Glomerular visceral epithelial cell (primary cell): Measurements from ENCODE around the gene MRPS2.

ENCODE experiments used
- DNase-seq: peaks from one replicate; pipeline ENCODE4 v3.0.0-alpha.2; 2016; ENCODE audit errors: extremely low spot score

Gene MRPS2

DNA sequence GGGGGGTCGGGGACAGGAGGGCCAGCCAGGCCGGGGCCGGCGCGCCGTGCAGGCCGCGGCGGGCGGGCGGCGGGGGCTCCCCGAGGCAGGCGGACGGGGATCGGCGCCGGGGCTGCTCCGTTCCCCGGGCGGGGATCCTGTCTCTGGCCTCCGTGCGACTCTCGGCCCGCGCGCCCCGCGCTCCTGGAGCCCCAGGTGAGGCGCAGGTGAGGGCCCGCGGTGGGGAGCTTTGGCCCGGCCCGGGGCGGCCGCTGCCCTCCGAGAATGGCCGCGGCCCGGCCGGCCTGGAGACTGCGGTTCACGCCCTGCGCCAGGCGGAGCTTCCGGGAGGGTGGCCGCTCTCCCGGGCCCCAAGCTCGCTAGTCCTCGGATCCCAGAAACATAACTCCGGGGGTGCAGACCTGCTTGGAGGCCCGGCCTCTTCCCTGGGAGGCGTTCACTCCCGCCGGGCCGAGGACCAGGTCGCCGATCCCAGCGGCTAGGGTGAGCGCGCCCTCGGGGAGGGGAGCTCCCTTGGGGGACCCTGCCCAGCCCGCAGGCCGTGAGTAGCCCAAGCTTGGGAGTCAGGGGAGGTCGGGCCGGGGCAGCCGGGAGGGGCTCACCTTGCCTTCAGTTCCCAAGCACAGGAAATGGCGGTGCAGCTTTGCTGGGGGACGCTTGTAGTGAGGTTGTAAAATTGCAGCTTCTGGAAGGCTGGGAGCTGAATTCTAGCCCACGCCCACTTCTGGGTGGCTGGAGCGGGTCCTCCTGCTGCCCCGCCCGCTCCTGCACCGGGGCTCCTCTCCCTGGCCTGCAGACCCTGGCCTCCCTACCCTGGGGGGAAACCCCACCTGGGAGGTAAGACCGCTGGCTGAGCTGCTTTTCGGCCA is 20.2 kb upstream of the MRPS2 start:
- DNase-seq = peak; percentile 51

DNA sequence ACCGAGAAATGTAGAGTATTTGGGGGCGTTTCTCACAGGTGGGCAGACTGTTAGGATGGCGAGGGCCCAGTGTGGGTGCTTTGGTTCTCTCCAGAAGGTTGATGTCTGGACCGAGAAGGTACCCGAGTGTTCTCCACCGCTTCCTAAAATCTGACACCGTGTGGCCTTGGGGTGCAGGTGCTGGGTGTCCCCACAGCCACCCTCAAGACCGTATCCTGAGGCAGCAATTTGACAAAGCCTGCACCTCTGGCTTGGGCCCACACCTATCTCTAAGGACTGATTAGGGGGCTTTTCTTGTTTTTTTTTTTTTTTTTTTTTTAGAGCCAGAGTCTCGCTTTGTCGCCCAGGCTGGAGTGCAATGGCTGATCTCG is 19.6 kb upstream of the MRPS2 start:
- no peak for DNase-seq

DNA sequence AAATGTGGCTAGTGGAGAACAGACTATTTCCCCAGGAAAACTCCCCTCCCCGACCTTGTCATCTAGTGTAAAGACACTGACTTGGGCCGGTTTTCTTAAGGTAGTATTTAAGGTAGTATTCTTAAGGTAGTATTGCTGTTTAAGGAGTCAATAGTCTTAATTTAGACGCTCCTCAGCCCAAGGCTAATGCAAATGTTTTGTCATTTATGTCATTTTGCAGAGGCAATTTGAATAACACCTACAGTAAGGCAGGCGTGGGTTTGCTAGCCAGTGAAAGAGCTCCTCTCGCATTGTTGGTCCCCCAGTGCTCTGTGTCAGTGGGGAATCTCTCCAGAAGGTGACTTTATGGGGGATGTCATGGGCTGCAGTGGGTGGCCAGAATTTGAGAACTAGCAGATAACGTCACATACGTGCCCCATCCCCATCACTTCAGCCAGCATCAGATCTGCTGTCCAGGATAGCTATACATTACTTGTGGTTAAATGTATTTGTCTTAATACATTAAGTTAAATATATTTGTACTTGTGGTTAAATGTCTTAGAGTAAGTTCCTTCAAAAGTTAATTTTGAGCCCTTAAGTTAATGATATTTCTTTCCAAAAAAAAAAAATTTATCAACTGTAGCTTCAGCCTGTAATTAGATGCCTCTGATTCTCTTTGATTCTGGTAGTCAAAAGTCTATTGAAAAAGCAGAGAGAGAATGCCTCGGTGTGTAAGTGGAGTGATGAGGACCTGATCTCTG is 18.3 kb upstream of the MRPS2 start:
- no peak for DNase-seq

DNA sequence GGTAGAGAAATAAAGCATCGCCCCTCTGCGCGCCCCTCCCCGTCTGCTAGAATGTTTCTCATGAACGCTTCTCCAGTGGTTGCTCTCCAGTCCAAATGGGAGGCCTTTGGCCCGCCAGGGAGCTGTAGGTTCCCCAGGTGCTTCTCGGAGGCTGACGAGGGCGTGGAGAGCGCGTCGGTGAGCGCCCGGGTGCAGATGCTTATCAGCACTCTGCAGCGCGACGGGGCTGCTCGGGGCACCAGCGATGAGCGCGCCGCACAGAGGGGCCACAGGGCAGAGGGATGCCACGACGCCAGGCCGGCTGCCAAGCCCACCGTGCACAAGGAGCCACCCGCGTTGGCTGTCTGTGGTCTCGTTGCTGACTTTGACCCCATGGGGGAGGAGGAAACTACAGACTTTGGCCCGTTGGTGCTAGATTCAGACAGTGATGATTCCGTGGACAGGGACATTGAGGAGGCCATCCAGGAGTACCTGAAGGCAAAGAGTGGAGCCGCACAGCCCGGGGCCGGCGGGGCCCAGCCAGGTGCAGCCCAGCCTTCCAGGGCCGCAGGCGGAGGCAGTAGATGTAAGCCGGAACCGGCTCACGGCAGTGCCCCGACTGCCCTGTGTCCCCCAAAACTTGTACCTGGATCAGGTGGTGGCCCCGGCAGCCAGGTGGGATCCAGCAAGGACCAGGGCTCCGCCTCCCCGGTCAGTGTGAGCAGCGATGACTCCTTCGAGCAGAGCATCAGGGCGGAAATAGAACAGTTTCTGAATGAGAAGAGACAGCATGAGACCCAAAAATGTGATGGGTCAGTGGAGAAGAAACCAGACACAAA is 15.8 kb upstream of the MRPS2 start:
- DNase-seq = no peak

DNA sequence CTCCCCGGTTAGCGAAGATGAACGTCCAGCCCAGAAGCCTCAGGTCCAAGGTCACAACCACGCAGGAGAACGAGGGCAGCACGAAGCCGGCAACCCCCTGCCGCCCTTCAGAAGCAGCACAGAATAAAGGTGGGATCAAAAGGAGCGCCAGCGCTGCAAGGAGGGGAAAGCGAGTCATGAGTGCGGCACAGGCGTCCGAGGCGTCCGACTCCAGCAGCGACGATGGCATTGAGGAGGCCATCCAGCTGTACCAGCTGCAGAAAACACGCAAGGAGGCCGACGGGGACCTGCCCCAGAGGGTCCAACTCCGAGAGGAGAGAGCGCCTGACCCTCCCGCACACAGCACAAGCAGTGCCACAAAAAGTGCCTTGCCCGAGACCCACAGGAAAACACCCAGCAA is 15.1 kb upstream of the MRPS2 start:
- DNase-seq = no peak

DNA sequence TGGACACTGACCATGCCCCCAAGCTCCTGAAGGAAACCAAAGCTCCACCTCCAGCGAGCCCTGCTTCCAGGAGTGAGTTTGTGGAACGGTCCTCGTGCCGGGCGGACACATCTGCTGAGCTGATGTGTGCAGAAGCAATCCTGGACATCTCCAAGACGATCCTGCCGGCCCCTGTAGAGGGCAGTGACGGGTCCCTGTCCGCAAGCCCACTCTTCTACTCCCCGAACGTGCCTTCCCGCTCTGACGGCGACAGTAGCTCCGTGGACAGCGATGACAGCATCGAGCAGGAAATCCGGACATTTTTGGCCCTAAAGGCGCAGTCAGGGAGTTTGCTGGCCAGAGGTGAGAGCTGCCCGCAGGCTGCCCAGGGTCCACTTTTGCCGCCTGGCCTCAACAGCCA is 14.7 kb upstream of the MRPS2 start:
- DNase-seq = no peak

DNA sequence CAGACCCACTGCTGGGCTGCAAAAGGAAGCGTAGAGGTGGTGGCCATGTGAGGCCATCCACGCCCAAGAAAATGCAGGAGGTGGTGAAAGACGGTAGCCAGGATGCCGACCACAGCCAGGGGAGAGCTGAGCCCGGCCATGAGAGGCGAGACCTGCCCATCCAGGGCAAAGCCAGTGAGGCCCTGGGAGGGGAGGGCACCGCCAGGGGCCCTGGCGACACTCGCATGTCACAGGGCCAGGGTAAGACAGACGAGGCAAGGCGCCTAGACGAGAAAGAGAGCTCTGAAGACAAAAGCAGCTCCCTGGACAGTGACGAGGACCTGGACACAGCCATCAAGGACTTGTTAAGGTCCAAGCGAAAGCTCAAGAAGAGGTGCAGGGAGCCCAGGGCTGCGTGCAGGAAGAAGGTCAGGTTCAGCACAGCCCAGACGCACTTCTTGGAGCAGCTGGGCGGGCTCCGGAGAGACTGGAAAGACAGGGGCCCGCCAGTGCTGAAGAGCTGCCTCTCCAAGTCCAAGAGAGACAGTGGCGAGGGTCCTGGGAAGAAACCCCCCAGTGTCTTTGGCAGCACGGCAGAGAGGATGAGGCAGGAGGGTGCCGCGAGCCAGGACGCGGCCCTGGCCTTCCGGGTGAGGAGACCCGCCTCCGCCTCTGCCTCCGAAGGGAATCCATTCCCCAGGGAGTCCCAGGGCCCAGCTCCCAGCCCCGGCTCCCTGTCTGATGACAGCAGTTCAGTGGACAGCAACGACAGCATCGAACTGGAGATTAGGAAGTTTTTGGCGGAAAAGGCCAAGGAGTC is 14.0 kb upstream of the MRPS2 start:
- DNase-seq = no peak

DNA sequence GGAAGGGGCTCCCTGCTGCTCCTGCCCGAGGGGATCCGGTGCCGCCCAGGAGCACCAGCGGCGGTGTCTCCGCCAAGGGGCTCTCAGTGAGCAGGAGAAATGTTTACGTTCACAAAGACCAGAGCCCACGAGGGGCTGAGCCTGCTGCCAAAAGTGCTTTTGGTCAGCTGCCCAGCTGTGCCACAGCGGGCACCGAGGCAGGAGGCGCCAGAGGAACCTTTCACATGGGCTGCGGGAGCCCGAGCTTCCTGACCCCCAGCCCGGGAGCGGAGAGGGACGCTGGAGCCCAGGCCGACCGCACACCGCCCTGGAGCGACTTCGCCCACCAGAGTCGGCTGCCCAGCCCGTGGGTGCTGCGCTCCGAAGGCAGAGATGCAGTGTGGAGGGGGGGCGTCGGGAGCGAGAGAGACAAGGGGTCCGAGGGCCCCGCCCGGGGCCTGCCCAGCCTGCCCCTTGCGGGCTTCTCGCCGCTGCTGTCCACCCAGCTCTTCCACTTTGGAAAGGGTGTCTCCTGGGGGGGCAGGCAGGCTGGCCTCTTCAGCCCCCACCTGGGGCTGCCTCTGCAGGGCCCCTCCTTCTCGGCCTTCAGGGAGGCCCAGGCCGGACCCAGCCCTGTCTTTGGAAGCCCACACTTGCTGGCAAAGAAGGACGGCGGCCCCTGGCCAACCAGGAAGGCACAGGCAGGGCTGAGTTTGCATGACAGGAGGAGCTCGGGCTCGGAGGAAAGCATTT is 13.0 kb upstream of the MRPS2 start:
- no peak for DNase-seq

DNA sequence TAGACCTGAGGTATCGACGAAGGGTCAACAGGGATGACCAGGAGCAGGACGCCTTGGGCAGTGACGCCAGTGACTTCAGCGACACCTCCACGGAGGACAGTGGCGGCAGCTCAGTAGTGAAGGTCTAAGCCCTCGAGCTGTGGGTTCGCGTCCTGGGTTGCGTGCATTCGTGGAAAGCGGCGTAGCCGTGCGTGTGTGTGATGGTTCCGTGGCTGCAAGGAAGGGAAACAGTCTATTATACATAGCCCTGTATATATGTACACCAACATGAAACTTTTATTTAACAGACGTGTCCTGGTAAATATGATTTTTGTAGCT is 12.5 kb upstream of the MRPS2 start:
- DNase-seq = no peak

DNA sequence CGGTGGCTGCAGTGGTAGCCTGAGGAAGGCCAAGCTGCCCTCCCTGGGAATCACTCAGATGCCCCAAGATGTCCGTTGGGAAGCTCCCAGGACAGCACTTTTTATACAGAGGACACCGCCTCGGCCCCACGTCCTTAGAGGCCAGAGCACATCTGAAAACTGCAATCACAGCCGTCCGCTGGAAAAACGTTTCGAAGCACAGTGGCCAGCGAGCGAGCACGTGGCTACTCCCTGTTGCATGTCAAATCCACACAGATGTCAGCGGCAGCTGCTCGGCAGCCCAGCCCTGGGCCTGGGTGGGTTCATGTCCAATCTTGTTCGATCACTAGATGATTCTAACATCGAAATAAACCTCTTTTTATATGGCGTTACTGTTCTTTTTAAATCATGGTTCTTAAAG is 12.0 kb upstream of the MRPS2 start:
- no peak for DNase-seq

DNA sequence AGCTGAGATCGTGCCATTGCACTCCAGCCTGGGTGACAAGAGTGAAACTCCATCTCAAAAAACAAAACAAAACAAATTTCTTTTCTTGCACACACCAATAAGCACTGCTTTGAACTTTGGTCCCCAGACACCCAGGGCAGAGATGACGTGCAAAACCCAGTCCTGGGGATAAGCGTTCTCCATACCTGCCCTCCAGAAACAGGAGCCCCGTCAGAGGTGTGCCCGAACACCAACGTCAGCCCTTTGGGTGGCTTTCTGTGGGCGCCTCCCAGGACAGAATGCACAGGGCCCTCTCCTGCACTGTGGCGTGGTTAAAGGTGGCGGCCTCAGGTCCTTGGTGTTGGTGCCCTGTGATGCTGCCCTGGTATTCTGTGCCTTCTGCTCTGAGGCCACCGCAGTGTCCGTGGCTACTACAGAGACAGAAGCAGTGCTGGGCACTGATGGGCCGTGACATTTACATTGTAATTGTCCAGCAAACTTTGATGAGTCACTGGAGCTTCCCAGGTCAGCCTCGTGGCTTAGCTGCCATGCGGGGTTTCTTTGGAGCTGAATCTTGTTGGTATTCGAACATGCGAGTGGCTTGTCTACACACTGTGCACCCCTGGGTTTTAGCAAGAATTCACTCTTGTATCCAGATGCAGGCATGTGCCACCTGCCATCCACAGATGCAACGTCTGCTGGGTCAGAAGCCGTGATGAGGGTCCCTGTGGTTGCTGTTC is 11.1 kb upstream of the MRPS2 start:
- DNase-seq = no peak

DNA sequence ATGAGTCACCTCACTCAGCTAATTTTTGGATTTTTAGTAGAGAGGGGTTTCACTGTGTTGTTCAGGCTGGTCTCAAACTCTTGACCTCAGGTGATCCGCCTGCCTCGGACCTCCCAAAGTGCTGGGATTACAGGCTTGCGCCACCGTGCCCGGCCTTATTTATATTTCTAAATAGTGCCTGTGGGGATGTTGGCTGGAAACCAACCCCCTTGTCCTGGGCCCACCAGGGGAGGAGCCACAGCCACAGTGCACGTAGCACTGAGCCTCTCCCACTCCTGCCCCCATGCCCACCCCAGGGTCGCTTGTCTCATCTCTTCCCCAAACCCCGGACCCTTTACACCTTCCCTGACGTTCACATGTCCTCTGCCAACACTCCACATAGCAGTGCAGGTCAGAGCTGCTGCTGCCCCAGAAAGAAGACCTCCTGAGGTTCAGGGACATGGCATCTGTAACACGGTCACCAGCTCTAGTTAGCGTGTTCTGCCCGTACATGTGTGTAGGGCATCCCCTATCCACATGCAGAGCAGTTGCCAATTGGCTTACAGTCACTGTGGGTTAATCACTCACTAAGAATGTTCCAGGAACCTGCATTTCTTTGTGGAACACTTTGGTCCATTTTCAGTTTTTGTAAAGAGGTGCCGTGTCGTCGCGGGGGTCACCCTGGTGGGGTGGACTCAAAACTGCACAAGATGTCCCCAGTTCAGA is 10.2 kb upstream of the MRPS2 start:
- DNase-seq = no peak

DNA sequence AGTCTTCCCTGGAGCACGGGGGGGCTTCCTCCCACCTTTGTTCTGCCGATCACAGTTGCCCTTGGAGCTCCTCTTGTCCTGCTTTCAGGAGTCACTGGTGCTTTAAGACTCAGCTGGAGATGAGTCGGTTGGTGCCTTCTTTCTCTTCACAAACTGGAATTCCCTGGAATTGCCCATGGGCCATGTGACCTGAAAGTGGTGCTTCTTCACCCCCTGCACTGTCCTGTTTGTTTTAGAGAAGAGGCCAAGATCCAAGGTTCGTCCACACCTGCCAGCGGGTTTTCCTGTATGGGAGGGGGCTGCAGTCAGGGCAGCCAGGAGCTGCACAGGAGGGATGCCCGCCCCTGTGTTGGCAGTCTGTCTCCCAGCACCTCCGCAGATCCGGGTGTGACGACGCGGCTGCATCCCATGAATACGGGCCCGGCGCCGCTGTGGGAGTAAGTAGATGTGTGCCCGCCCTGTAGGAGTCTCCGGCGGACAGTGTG is 9.5 kb upstream of the MRPS2 start:
- no peak for DNase-seq

DNA sequence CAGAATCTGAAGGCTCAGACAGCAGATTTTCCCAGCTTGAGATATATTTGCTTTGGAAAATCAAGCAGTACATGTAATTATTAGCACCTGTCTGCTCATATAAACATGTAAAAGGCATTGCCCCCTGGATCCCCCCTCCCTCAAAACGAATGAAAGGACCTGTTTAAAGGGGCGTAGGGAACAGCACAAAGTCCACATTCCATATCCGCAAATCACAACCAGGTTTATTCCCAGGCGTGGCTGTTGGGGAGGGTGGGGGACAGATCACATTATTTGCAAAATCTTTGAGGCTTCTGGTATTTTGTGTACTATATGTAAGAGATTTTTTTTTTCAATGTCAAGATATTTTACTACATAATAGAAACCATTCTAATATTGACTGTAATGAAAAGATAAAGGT is 8.7 kb upstream of the MRPS2 start:
- no peak for DNase-seq

DNA sequence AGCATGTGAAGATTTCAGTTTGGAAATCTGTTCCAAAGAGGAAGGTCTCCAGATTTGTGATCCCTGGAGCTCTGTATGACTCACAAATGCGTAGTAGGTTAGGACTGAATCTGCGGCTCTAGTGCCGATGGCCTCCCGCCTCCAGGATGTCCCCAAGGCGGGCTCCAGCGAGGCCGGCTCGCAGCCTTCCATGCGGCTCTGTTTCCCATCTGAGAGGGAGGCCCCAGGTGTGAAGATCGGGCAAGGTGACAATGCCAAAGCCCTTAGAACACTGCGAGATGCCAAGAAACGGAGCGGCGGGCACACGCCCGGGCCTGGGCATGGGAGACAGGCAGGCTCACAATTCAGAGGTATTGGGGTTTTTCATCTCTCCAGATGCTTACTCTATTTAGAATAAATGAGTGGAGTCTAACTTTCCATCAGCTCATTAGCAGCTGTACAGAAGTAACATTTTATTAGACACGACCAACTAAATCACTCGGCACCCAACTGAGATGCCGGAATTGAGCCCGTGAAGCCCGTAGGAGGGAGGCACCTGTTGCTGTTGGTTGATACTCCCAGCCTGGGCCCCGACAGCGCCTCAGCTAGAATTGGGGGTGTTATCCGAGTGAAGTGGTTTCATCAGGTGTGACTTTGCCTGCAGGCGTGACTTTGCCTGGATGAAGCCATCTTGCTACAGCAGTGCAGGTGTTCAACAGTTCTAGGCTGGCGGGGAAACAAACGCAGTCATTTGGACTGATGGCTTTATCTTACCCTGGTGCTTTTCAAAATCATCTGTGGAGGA is 7.4 kb upstream of the MRPS2 start:
- no peak for DNase-seq

DNA sequence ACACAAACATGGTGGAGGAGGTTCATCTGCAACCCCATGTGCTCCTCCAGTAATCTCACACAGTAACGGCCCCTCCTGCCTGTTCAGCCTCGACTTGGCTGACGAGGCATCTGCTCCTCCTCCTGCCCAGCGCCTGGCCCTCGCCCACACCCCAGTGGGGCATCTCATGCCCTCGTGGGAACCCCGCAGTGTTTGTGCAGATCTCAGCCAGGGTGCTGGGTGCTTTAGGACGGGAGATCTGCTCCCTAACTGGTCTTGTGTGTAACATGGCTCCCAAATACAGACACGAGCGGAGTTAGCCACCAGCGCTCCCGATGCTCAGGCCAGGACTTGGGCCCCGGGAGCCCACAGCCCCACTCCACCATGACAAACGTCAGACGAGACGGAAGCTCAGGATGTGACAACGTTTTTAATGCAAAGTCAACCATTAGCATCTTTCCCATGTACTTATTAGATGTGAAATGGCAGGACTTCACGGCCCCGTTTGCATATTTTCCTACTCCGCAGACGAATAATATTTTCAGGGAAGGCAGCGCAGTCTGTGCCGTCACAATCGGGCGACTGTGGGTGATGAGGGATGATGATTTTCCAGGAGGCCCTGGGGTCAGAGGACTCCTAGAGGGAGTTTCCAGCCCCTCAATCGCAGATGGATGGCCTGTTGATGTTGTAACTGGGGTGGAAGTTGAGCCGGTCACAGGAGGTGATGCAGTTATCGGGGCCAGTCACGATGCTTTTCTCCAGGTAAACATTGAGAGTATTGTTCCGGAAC is 5.5 kb upstream of the MRPS2 start:
- DNase-seq = no peak

DNA sequence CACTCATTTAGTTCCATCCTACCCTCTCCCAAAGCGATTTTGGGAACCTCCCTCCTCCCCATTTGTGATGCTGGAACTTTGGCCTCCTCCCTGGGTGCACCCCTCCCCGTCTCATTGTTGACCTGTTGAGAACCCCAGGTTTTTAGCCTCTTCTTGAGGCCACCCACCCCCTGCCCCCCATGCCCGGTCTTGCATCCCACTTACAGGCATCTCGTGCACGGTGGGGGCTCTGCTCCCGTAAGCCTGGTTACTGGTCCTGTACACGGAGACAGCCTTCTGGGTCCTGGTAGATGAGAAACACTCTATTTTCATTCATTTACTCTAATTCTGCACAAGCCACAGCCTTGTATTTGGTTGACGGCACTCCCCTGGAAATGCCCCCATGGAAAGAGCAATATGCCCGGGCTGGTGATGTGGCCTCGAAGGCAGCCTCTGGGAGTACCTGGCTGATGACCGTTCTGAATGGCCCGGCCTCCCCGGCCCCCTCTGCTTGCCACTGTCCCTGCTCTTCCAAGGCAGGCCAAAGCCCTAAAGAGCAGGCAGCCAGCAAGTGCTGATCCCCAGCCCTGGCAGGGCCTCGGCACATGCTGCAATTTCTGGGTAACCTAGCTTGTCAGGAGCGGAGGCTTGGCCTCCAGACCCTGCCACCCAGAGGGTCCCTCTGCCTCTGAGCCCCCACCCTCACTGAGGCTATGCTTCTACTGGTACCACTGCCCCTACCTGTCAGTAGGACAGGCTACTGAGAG is 1.9 kb upstream of the MRPS2 start:
- no peak for DNase-seq
